Measurements from ENCODE around the gene CNPPD1. TPM values are rescaled to one million over a fixed set of nuclear protein-coding genes. Genes with fewer than 3 reads are reported as not detected.

CNPPD1 gene
- total RNA-seq, 4 donors from 2014 or later: 35.9 to 55.5 (median 44.2) TPM

GRCh38 chr2:219158586-219158985, 18.1 kb downstream of the CNPPD1 start:
- TF ChIP-seq, protein P1, sequence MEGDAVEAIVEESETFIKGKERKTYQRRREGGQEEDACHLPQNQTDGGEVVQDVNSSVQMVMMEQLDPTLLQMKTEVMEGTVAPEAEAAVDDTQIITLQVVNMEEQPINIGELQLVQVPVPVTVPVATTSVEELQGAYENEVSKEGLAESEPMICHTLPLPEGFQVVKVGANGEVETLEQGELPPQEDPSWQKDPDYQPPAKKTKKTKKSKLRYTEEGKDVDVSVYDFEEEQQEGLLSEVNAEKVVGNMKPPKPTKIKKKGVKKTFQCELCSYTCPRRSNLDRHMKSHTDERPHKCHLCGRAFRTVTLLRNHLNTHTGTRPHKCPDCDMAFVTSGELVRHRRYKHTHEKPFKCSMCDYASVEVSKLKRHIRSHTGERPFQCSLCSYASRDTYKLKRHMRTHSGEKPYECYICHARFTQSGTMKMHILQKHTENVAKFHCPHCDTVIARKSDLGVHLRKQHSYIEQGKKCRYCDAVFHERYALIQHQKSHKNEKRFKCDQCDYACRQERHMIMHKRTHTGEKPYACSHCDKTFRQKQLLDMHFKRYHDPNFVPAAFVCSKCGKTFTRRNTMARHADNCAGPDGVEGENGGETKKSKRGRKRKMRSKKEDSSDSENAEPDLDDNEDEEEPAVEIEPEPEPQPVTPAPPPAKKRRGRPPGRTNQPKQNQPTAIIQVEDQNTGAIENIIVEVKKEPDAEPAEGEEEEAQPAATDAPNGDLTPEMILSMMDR (IDR thresholded peaks at IDR 0.05; ENCODE audit: low read depth): no peak

GRCh38 chr2:219158025-219158424, 18.7 kb downstream of the CNPPD1 start:
- TF ChIP-seq, protein P1 (IDR thresholded peaks at IDR 0.05; ENCODE audit: low read depth): no peak

- TF ChIP-seq, protein P1 (IDR thresholded peaks at IDR 0.05; ENCODE audit: low read depth): no peak
Measured at GRCh38 chr2:219157396-219157795, 19.3 kb downstream of the CNPPD1 start.

- TF ChIP-seq, protein P1 (IDR thresholded peaks at IDR 0.05; ENCODE audit: low read depth): no peak
Measured at GRCh38 chr2:219155054-219155644, 21.6 kb downstream of the CNPPD1 start.

DNA sequence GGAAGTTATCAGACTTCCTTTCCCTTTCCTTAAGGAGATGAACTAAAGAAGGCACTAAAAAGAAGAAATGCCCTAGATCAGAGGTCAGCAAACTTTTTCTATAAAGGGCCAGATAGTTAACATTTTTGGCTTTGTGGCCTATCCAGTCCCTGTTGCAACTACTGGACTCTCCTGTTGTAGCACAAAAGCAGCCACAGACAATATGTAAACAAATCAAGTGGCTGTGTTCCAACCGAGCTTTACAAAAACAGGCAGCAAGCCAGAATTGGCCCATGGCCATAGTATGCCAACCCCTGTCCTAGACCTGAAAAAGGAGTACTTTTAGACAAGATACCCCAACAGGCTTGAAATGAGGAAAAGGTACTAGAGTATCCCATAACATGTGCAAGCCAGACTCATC, 27.1 kb downstream of the CNPPD1 start:
- TF ChIP-seq, protein P1 (IDR thresholded peaks at IDR 0.05; ENCODE audit: low read depth): no peak

DNA sequence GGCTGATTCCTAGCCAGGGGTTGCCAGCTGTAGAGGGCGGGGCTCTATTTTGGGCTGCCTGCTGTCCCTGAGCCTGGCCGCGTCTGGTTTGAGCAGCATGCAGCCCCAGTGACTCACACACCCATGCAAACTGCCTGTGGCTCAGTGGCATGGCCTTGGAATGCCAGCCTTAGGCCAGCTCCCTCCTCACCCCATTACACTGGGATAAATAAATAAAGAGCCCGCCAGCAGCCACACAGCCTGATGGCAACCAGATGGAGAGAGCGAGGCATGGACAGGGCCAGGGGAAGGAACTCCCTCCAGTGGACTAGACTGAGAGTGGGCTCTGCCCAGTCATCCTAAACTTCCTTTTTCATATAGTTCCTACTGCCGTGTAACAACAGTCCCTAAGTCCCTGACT, 34.4 kb downstream of the CNPPD1 start:
- TF ChIP-seq, protein P1 (IDR thresholded peaks at IDR 0.05; ENCODE audit: low read depth): no peak

DNA sequence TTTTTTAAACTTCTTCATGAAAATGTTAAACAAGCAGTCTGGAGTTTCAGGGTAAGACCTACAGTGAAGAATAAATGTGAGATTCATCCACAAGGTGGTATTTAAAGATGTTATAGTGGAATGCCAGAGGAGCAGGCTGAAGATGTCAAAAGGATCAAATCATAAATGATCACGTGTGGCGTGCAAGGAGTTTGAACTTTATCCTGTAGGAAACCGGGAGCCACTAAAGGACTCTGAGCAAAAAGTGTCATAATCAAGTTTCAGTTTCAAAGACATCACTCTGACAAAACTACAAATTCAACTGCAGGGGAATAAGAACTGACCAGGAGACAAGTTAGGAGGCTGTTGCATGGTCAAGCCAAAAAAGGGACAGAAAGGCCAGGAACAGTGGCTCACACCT, 36.0 kb downstream of the CNPPD1 start:
- TF ChIP-seq, protein P1 (IDR thresholded peaks at IDR 0.05; ENCODE audit: low read depth): no peak
